Hematopoietic multipotent progenitor cell treated with erythropoietin and hydrocortisone succinate and interleukin-3 and kit ligand, for 17 days (in vitro differentiated cells): ENCODE data around the gene DENND1C.

Source experiments
- DNase-seq: peaks from one replicate; pipeline ENCODE4 v3.0.0-alpha.2; 2015; ENCODE audit warnings: low spot score

The DENND1C gene

DNA sequence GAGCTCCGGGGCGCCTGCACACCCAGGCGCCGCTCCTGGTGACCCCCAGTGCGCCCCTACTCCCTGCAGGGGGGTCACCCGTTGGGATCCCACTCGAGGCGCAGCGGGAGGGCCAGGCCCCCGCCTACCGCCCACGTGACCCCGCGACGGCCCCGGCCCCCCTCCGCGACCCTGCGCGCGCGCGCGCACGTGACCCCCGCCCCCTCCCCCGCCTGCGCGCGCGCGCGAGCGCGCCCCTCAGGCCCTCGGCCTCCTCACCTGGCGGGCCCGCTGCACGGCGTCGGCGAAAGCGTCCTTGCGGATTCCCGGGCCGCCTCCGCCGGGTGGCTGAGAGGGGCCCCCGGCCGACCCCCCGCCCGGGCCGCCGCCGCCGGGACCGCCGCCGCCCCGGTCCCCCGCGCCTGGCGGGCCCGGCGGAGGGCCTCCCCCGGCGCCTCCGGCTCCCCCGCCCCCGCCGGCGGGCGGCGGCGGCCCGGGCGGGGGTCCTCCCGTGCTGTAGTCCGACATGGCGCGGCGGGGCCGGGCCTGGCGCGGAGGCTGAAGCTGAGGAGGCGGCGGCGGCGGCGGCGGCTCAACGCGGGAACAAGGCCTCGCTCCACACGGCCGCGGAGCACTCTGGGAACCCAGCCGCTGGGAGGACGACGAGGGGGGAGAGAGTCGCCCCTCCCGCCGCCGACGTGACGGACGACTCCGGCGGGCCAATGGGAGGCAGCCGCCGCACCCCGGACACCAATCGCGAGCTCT is 57.2 kb downstream of the DENND1C start, which contains the start of gene KHSRP:
KHSRP (minus strand) TSS at position 617 of the 744 bp plus-strand sequence; CDS start at position 507, 110 bp downstream.
- peak; percentile 32 for DNase-seq

- peak; percentile 15 for DNase-seq
Observed at GRCh38 chr19:6423499-6424194, 57.9 kb downstream of the DENND1C start.

GRCh38 chr19:6421075-6422014 is 60.2 kb downstream of the DENND1C start:
- no peak for DNase-seq

DNA sequence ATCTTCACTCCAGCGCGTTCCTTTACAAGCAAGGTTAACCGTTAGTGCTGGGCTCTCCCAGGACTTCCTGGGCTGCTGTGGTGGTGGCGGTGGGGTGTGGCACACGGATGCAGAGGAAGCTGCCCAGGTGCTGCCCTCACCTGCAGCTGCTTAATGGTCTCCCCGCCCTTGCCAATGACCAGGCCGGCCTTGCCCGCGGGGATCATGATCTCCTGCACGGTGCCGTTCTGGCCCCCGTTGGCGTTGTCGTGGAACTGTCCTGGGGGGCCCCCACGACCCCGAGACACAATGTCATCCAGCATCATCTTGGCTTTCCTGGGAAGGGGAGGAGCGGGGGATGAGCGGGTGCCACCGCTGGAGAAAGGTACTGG is 63.0 kb downstream of the DENND1C start:
- DNase-seq, result no peak

DNA sequence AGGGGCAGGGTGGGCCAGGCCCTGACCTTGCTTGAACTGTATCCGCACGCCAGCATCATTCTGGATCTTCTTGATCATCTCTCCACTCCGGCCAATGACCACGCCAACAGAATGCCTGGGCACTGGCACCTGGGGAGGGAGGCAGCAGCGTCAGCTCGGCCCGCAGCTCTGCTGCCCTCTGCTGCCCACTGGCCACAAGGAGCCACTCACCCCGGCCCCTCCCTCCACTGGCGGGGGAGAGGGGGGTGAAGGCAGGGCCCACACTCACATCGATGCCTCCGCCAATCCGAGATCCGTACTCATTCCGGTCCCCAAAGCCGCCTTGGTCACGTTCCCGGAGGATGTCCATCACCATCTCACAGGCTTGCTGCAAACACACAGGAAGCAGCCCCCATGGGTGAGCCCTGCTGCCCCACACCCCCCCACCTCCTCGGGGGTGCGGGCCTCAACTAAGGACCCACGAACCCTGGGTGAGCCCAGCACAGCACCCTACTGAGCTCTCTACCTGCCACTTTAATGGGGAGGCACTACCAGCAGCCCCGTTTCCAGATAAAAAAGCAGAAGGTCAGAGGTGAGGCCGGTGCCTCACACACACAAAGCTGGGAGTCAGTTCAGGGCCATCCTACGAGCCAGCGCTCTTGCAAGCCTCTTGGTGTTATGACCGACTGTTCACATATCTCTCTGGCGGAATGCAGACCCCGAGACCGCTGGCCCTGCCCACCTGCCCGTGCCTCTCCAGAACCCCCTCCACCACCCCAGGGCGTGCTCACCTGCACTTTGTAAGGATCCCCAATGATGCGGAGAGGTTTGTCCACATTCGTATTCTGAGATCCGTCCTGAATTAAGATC is 63.6 kb downstream of the DENND1C start:
- DNase-seq, result no peak
